GM19043 (cell line): Measurements from ENCODE around the gene FBH1.

ENCODE experiments used
- ATAC-seq: cut with Tn5 transposase; IDR thresholded peaks from one replicate; pipeline ENCODE4 v1.9.1; 2021; ENCODE audit warnings: low read depth; ENCODE audit not compliant: unreplicated experiment

Gene FBH1

GRCh38 chr10:5971886-5972285 lies 81.8 kb downstream of the FBH1 start:
- no peak for ATAC-seq

GRCh38 chr10:5973069-5973468 lies 83.0 kb downstream of the FBH1 start:
- ATAC-seq, result no peak

- peak; percentile 49 for ATAC-seq
Measured at GRCh38 chr10:5975641-5976473, 85.8 kb downstream of the FBH1 start.

DNA sequence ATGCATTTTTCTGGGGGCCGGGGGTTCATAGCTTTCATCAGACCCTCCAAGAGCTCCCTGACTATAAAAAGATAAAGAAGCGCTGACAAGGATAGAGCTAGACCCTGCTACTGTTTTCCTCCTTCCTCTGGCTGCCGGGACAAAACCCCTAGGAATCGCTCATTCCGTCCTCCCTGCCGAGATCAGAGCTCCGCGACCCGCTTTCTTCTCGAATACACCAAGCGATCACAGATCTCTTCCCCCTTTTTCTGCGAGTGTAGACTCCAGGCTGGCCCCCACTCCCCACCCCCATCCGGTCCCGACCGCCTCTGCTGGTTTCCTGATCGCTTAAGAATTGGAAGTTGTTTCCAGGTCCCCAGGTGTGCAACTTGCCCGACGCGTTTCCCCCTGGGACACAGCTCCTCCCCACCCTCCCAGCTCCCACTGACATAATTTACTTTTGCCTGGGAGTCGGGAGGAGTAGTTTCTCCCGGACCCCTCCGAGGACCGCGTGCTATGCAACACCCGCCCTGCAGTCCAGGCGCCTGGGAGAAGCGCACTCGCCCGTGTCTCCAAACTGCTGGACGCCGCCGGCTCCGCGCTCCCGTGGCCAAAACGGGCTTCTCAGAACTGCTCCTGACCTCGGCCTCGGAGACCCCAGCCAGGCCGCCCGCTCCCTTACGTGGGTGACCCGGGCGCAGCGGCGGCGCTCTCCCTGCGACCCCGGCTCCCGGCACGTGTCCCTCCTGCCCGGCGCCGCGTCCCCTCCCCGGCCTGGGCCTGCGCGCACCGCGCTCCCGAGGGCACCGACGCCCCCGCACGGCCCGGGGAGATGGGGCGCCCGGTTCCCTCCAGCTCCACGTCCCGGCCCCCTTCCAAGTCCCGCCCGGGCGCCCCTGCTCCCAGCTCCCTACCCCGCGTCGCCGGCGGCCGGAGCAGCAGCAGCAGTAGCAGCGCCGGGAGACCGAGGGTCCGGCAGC lies 86.7 kb downstream of the FBH1 start:
- peak; percentile 3 for ATAC-seq

- ATAC-seq, result peak; percentile 46
Measured at GRCh38 chr10:5977471-5978229, 87.6 kb downstream of the FBH1 start, which contains the start of gene IL15RA. IL15RA (minus strand) TSS chr10:5977543; CDS start chr10:5977492, 51 bp downstream.

DNA sequence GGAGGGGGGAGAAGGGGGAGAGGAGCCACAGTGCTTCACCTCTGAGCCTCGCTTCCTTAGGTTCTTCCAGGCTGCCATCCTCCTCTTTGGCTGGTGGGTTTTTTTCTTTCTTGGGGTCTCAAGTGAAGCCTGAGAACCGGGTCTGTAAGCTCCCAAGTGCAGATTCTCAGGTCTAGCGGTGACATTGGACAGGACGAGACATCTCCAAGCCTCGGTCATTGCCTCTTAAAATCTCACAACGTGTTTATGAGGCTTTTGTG lies 88.1 kb downstream of the FBH1 start:
- ATAC-seq, result no peak

GRCh38 chr10:5981529-5981928 lies 91.5 kb downstream of the FBH1 start:
- ATAC-seq, result no peak

- no peak for ATAC-seq
Measured at GRCh38 chr10:5983774-5984173, 93.7 kb downstream of the FBH1 start.

DNA sequence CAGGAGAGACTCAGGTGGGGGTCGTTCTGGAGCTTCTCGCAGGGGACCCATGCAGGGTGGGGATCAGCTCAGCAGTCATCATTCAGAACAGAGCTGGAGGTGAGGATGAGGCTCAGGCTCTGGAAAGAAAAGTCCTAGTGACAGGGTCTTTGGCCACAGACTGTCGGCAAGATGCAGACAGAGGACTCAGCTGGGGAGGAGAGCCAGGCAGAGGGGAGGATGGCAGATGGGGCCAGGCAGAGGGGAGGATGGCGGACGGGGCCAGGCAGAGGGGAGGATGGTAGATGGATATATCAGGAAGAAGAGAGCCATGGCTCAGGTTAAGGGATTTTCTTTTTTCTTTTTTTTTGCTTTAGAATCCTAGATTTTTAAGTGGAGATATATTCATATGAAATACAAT lies 95.0 kb downstream of the FBH1 start:
- no peak for ATAC-seq
